ENCODE results near the gene ZNF300.
"Not testable (repeated sequence)": the region's sequence is repeated elsewhere in the genome, so short reads cannot be mapped to it uniquely, and the experiment has no call there.

DNA sequence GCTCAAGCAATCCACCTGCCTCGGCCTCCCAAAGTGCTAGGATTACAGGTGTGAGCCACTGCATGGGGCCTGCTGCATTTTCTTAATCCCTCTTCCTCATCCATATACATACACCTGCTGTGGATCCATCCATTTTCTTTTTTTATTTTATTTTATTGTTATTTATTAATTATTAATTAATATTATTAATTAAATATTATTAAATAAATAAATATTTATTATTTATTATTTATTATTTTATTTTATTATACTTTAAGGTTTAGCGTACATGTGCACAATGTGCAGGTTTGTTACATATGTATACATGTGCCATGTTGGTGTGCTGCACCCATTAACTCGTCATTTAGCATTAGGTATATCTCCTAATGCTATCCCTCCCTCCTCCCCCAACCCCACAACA is 48.1 kb downstream of the ZNF300 start:
- TF ChIP-seq, protein P1, sequence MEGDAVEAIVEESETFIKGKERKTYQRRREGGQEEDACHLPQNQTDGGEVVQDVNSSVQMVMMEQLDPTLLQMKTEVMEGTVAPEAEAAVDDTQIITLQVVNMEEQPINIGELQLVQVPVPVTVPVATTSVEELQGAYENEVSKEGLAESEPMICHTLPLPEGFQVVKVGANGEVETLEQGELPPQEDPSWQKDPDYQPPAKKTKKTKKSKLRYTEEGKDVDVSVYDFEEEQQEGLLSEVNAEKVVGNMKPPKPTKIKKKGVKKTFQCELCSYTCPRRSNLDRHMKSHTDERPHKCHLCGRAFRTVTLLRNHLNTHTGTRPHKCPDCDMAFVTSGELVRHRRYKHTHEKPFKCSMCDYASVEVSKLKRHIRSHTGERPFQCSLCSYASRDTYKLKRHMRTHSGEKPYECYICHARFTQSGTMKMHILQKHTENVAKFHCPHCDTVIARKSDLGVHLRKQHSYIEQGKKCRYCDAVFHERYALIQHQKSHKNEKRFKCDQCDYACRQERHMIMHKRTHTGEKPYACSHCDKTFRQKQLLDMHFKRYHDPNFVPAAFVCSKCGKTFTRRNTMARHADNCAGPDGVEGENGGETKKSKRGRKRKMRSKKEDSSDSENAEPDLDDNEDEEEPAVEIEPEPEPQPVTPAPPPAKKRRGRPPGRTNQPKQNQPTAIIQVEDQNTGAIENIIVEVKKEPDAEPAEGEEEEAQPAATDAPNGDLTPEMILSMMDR (IDR thresholded peaks at IDR 0.05) = not testable (repeated sequence)
- not testable (repeated sequence) for TF ChIP-seq POLR2A (IDR thresholded peaks at IDR 0.05)

Measured in transverse colon (tissue), 3 donors.